Uterus (tissue), 4 donors: ENCODE data around the gene PRC1. TPM values are rescaled to one million over a fixed set of nuclear protein-coding genes. Genes with fewer than 3 reads are reported as not detected.

ENCODE experiments used
- DNase-seq, 2 donors: peaks; one replicate each; pipeline ENCODE4 v3.0.0-alpha.2; 2019 to 2020
- H3K27ac ChIP-seq, 2 donors: fragments of 200-600 bp; sonication (generic); 1 replicate in 1 of 2; 2 replicates in 1 of 2; pipeline ENCODE4 v1.5.1; 2016 to 2018
- H3K27me3 ChIP-seq, 2 donors: fragments of 200-600 bp; sonication (generic); one replicate each; pipeline ENCODE4 v1.5.1; 2018 to 2019; ENCODE audit warnings: control low read depth in 1 of 2
- H3K36me3 ChIP-seq, 2 donors: fragments of 200-600 bp; sonication (generic); one replicate each; pipeline ENCODE4 v1.5.1; 2019; ENCODE audit warnings: control low read depth in 1 of 2
- H3K4me1 ChIP-seq, 2 donors: fragments of 200-600 bp; sonication (generic); one replicate each; pipeline ENCODE4 v1.5.1; 2018 to 2019; ENCODE audit warnings: control low read depth in 1 of 2
- H3K4me3 ChIP-seq, 2 donors: fragments of 200-600 bp; sonication (generic); 1 replicate in 1 of 2; 2 replicates in 1 of 2; pipeline ENCODE4 v1.5.1; 2018 to 2019; ENCODE audit warnings: mild to moderate bottlenecking in 1 of 2
- H3K9me3 ChIP-seq, 2 donors: fragments of 200-600 bp; sonication (generic); one replicate each; pipeline ENCODE4 v1.5.1; 2019; ENCODE audit warnings: control low read depth in 1 of 2
- POLR2A ChIP-seq, 2 donors: fragments of 450-650 bp; IDR thresholded peaks; one replicate each; pipeline ENCODE4 v1.6.1; 2016; ENCODE audit warnings: antibody characterized with exemption in 2 of 2, mild to moderate bottlenecking in 1 of 2, moderate library complexity in 1 of 2
- intact Hi-C: fragments of 100-400 bp; cut with DNase I; formaldehyde crosslinking; loops from one replicate; pipeline ENCODE4 v1.15.1; 2023; ENCODE audit warnings: low total_unique reads
- total RNA-seq, 4 donors: library from RNA; depleted of rRNA in 3 of 4; stranded (reverse); fragments of >200 nt in 3 of 4; gene quantifications; one replicate each; pipeline versions ENCODE4 v1.1.0 to v1.2.4, GENCODE V29; 2014 to 2023
- TF ChIP-seq, protein P1 (sequence below), 4 experiments: fragments of 200-600 bp in 2 of 4; fragments of 450-650 bp in 2 of 4; sonication (generic) in 2 of 4; IDR thresholded peaks; one replicate each; pipeline ENCODE4 v1.5.1; 2016 to 2019; ENCODE audit warnings: antibody characterized with exemption in 4 of 4, mild to moderate bottlenecking in 2 of 4, moderate library complexity in 1 of 4
- donor health status: DM: yes; HTN: yes; CAD: no.

The PRC1 gene
- total RNA-seq, 4 donors from 2014 or later, result 7.1 to 95.0 (median 9.4) TPM; not detected in 1

DNA sequence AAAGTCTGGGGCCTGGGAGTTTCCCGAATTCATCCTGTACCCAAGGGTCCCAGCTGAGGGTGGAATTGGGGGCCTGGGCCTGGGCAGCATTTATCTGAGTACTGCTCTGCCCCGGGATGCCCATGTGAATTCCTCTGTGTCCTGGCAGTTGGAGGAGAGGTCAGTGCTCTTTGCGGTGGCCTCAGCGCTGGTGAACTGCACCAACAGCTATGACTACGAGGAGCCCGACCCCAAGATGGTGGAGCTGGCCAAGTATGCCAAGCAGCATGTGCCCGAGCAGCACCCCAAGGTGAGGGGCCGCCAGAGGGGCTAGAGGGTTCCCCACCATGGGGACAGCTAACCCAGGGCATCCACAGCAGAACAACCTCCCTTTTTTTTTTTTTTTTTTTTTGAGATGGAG is 45.8 kb downstream of the PRC1 start:
- H3K36me3 ChIP-seq, result no peaks in the 10 kb centered on the region
- no peaks in the 10 kb centered on the region for H3K9me3 ChIP-seq
- intact Hi-C loops, result no loop called here
- TF ChIP-seq, protein P1, sequence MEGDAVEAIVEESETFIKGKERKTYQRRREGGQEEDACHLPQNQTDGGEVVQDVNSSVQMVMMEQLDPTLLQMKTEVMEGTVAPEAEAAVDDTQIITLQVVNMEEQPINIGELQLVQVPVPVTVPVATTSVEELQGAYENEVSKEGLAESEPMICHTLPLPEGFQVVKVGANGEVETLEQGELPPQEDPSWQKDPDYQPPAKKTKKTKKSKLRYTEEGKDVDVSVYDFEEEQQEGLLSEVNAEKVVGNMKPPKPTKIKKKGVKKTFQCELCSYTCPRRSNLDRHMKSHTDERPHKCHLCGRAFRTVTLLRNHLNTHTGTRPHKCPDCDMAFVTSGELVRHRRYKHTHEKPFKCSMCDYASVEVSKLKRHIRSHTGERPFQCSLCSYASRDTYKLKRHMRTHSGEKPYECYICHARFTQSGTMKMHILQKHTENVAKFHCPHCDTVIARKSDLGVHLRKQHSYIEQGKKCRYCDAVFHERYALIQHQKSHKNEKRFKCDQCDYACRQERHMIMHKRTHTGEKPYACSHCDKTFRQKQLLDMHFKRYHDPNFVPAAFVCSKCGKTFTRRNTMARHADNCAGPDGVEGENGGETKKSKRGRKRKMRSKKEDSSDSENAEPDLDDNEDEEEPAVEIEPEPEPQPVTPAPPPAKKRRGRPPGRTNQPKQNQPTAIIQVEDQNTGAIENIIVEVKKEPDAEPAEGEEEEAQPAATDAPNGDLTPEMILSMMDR (IDR thresholded peaks at IDR 0.05), result no peak
- no peak for TF ChIP-seq POLR2A (IDR thresholded peaks at IDR 0.05)
- H3K4me3 ChIP-seq, result no peak overlapping the region
- no peak for DNase-seq
- H3K4me1 ChIP-seq, result no peaks in the 10 kb centered on the region
- no peak overlapping the region for H3K27ac ChIP-seq
- H3K27me3 ChIP-seq, result no peaks in the 10 kb centered on the region

- no peaks in the 10 kb centered on the region for H3K36me3 ChIP-seq
- H3K27ac ChIP-seq, result no peak overlapping the region
- no peak for TF ChIP-seq POLR2A (IDR thresholded peaks at IDR 0.05)
- TF ChIP-seq, protein P1 (IDR thresholded peaks at IDR 0.05), result no peak
- no peak overlapping the region for H3K4me3 ChIP-seq
- H3K4me1 ChIP-seq, result no peaks in the 10 kb centered on the region
- intact Hi-C loops, result no loop called here
- no peaks in the 10 kb centered on the region for H3K9me3 ChIP-seq
- H3K27me3 ChIP-seq, result no peaks in the 10 kb centered on the region
- no peak for DNase-seq
These were observed 46.6 kb downstream of the PRC1 start for GRCh38 chr15:90947577-90948357.

- no peak for DNase-seq
- Histone ChIP-seq H3K36me3 (no peaks in the 10 kb centered on the region), H3K27ac (no peak overlapping the region), H3K4me1 (no peaks in the 10 kb centered on the region), H3K27me3 (no peaks in the 10 kb centered on the region), H3K9me3 (no peaks in the 10 kb centered on the region), H3K4me3 (no peak overlapping the region)
- no peak for TF ChIP-seq POLR2A (IDR thresholded peaks at IDR 0.05)
- intact Hi-C loops, result no loop called here
These were observed 47.3 kb downstream of the PRC1 start for GRCh38 chr15:90946941-90947576.

DNA sequence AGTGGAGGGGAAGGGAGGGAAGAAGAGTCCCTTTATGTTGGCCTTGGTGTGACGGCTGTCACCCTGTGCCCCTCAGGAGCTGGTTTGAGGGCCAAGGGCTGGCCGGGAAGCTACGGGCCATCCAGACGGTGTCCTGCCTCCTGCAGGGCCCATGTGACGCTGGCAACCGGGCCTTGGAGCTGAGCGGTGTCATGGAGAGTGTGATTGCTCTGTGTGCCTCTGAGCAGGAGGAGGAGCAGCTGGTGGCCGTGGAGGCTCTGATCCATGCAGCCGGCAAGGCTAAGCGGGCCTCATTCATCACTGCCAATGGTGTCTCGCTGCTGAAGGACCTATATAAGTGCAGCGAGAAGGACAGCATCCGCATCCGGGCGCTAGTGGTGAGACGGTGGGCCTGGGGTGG is 47.8 kb downstream of the PRC1 start:
- no peak for DNase-seq
- no peaks in the 10 kb centered on the region for H3K4me1 ChIP-seq
- no peak overlapping the region for H3K4me3 ChIP-seq
- no peaks in the 10 kb centered on the region for H3K36me3 ChIP-seq
- no peak overlapping the region for H3K27ac ChIP-seq
- no peaks in the 10 kb centered on the region for H3K9me3 ChIP-seq
- H3K27me3 ChIP-seq, result no peaks in the 10 kb centered on the region
- no peak for TF ChIP-seq POLR2A (IDR thresholded peaks at IDR 0.05)
- TF ChIP-seq, protein P1 (IDR thresholded peaks at IDR 0.05), result no peak
- intact Hi-C loops, result no loop called here

GRCh38 chr15:90945091-90945490 is 49.2 kb downstream of the PRC1 start:
- Histone ChIP-seq H3K4me1 (no peaks in the 10 kb centered on the region), H3K36me3 (no peaks in the 10 kb centered on the region), H3K4me3 (no peak overlapping the region), H3K27me3 (no peaks in the 10 kb centered on the region), H3K9me3 (no peaks in the 10 kb centered on the region), H3K27ac (no peak overlapping the region)
- DNase-seq, result no peak
- intact Hi-C loops, result no loop called here
- TF ChIP-seq POLR2A (IDR thresholded peaks at IDR 0.05), result no peak
- TF ChIP-seq, protein P1 (IDR thresholded peaks at IDR 0.05), result no peak
